ENCODE results near the gene EIF3K.
"Not testable (repeated sequence)": the region's sequence is repeated elsewhere in the genome, so short reads cannot be mapped to it uniquely, and the experiment has no call there.

The EIF3K gene

DNA sequence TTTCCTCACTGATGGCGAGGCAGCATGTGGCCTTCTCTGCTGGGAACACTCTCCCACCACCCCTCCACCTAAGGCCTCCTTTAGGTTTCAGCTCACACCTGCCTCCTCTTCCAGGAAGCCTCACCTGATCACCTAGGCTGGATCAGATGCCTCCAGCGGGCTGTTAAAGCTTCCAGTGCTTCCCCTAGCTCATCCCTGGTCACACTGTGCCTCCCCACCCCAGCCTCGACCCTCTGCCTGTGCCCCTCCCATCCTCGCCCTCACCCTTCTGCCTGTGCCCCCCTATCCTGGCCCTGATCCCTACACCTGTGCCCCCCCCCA, 35.0 kb upstream of the EIF3K start:
- no peak overlapping the region for H3K4me3 ChIP-seq (ENCODE audit: low read length)
- TF ChIP-seq, protein P1, sequence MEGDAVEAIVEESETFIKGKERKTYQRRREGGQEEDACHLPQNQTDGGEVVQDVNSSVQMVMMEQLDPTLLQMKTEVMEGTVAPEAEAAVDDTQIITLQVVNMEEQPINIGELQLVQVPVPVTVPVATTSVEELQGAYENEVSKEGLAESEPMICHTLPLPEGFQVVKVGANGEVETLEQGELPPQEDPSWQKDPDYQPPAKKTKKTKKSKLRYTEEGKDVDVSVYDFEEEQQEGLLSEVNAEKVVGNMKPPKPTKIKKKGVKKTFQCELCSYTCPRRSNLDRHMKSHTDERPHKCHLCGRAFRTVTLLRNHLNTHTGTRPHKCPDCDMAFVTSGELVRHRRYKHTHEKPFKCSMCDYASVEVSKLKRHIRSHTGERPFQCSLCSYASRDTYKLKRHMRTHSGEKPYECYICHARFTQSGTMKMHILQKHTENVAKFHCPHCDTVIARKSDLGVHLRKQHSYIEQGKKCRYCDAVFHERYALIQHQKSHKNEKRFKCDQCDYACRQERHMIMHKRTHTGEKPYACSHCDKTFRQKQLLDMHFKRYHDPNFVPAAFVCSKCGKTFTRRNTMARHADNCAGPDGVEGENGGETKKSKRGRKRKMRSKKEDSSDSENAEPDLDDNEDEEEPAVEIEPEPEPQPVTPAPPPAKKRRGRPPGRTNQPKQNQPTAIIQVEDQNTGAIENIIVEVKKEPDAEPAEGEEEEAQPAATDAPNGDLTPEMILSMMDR (conservative IDR thresholded peaks at IDR 0.05; ENCODE audit: low read length), result no peak
- no peak for DNase-seq (ENCODE audit: low read depth)

DNA sequence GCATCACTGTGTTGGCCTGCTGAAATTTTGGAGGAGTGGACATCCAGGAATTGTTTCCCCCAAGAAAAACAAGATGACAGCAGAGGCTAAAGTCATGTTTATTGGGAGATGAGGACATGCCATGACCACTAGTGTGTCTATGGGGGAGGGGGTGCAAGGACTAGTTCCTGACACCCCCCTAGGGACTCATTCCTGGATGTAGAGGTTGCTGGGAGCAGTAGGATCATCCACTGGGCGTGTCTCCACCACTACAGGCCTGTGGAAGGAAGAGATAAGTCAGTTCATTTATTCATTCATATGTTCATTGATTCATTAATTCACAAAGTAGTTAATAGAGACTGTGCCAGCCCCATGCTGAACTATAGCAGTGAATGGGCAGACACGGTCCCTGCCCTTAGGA, 31.4 kb upstream of the EIF3K start:
- TF ChIP-seq, protein P1 (conservative IDR thresholded peaks at IDR 0.05; ENCODE audit: low read length), result no peak
- DNase-seq (ENCODE audit: low read depth), result no peak
- no peak overlapping the region for H3K4me3 ChIP-seq (ENCODE audit: low read length)

DNA sequence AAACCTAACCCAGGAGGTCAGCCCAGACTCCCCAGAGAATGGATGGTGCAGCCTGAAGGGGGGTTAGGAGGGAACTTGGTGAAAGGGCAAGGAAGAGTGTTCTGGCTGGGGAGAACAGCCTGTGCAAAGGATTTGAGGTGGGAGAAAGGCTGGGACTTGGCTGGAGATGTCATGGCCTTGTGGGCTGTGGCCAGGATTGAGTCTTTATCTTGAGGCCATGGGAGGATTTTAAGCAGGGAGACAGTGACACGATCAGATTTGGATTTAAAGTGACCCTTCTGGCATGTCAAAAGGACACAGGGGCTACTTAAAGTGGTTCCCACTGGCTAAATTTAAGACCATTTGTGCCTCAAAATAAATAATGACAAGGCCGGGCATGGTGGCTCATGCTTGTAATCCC, 30.9 kb upstream of the EIF3K start:
- TF ChIP-seq, protein P1 (conservative IDR thresholded peaks at IDR 0.05; ENCODE audit: low read length), result no peak
- H3K4me3 ChIP-seq (ENCODE audit: low read length), result no peak overlapping the region
- DNase-seq (ENCODE audit: low read depth), result no peak

DNA sequence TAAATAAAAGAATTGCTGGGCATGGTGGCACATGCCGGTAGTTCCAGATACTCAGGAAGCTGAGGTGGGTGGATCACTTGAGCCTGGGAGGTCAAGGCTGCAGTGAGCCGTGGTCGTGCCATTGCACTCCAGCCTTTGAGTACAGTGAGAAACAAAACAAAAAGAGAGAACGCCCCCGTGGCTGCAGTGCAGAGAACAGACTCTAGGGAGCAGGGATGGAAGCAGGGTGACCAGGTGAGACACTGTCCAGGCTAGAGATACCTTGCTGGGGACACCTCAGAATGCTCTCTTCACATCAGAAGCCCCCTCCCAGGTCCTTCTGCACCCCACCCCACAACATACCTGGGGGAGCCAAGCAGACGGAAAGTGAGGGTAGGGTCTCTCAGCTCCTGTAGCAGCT, 26.0 kb upstream of the EIF3K start:
- TF ChIP-seq, protein P1 (conservative IDR thresholded peaks at IDR 0.05; ENCODE audit: low read length), result no peak
- no peak overlapping the region for H3K4me3 ChIP-seq (ENCODE audit: low read length)
- no peak for DNase-seq (ENCODE audit: low read depth)

DNA sequence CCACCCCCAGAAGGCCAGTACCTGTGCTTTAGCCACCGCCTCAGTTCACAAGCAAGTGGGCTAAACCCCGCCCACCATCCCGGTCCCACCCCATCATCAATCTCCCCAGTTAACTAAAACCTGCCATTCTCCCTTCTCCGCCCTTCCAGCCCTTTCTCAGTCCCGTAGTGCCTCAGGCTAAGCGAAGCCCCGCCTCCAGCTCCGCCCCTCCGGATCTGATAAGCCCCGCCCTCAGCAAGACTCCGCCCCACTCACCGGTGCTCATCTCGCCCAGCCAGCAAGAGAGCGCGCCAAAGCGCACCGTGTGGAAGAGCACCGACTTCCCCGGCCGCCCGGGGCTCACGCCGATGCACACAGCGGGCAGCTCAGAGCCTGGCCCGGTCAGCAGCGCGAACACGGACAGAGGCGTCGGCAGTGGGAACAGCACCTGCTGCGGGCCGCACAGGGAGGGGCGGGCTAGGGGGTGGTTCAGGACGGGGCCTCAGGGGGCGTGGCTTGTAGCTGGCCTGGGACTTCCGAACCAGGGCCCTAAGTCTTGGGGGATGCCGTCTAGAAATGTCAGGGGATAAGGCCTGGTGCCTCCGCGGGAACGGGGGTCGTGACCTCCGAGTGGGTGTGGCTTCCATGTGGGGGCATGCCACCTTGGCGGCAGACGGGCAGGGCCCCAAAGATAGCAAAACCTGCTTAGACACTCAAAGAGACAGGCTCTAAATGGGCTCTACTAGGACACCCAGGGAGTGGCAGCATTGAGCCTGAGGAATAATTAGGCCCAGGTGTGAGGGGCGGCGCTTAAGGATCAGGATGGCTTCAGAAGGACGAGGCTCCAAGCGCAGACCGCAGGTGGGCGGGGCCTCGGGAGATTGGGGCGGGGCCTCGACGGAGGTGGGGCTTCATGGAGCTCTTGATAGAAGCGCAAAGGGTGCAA, 22.7 kb upstream of the EIF3K start:
- TF ChIP-seq, protein P1 (conservative IDR thresholded peaks at IDR 0.05; ENCODE audit: low read length), result no peak
- no peak for DNase-seq (ENCODE audit: low read depth)
- H3K4me3 ChIP-seq (ENCODE audit: low read length), result no peak overlapping the region

DNA sequence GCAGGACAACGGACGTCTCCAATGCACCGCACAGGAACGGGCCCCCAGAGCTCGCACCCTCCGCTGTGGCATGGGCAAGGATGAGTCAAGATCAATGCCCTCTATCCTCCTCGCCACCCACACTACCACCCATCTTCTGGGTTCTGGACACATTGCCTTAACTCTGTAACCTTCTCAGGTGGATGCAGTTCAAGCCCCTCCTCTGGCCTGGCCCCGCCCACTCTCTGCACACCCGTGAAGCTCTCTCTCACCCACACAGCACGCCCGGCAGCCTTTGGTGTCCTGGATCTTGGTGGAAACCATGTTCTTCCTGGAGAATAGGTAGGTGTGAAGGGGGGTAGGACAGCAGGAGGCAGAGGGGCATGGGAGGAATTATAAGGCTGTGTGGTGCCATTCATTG, 21.9 kb upstream of the EIF3K start:
- TF ChIP-seq, protein P1 (conservative IDR thresholded peaks at IDR 0.05; ENCODE audit: low read length), result no peak
- DNase-seq (ENCODE audit: low read depth), result no peak
- no peak overlapping the region for H3K4me3 ChIP-seq (ENCODE audit: low read length)

DNA sequence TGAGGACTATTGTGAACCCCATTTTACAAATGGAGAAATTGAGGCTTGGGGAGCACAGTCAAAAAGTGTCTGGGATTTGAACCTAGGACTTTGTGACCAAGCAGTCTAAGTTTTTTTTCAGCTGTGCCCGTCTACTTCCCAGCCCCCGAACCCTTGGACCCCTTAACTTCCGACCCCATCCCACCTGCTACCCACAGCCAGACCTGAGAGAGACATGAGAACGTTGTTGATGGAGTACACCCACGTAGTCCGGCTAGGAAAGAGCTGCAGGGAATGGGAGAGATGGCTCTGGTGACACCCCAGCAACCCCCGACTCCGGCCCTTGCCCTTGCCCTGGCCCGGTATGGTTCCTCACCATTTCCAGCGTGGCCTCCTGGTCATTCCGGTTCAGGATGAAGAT, 19.3 kb upstream of the EIF3K start:
- no peak for DNase-seq (ENCODE audit: low read depth)
- no peak overlapping the region for H3K4me3 ChIP-seq (ENCODE audit: low read length)
- TF ChIP-seq, protein P1 (conservative IDR thresholded peaks at IDR 0.05; ENCODE audit: low read length), result no peak

DNA sequence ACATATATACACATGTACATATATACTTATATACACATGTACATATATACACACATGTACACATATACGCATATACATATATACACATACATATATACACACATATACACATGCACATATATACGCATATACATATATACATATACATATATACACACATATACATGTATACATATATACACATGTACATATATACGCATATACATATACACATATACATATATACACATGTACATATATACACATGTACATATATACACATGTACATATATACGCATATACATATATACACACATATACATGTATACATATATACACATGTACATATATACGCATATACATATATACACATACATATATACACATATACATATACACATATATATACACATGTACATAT, 16.1 kb upstream of the EIF3K start:
- DNase-seq (ENCODE audit: low read depth); H3K4me3 ChIP-seq (ENCODE audit: low read length): not testable (repeated sequence)

Measured in AG10803 (cell line).